A673 (cell line): ENCODE data around the gene NELFE. TPM values are rescaled to one million over a fixed set of nuclear protein-coding genes. Genes with fewer than 3 reads are reported as not detected.
"Not testable (repeated sequence)": the region's sequence is repeated elsewhere in the genome, so short reads cannot be mapped to it uniquely, and the experiment has no call there.

Source experiments
- BruUV-seq: library from RNA; stranded (reverse); fragments of 400-500 nt; replicated peaks from 2 replicates; lab custom pipeline; 2021; lab: Mats Ljungman, UMichigan
- CTCF ChIA-PET: fragments of 300-600 bp; sonication (Branson Sonifier 250); formaldehyde crosslinking; loops from one replicate; lab custom pipeline; 2022; ENCODE audit warnings: antibody characterized with exemption; lab: Charles Lee
- POLR2A ChIA-PET: fragments of 300-600 bp; sonication (Branson Sonifier 250); formaldehyde crosslinking; loops from one replicate; lab custom pipeline; 2022; ENCODE audit warnings: antibody characterized with exemption; ENCODE audit not compliant: low non-redundant PET; lab: Charles Lee
- DNase-seq: peaks from one replicate; pipeline ENCODE4 v3.0.0-alpha.2; 2015; ENCODE audit warnings: low spot score
- H3K27ac ChIP-seq: fragments of 200-600 bp; sonication (generic); 2 replicates; pipeline ENCODE4 v1.5.1; 2016; ENCODE audit warnings: mixed run types, low read depth, mild to moderate bottlenecking, mixed read lengths, antibody characterized with exemption, low read length; ENCODE audit not compliant: poor library complexity, severe bottlenecking
- H3K27me3 ChIP-seq: fragments of 200-600 bp; sonication (generic); replicated peaks from 2 replicates; pipeline ENCODE4 v1.6.1; 2017; ENCODE audit warnings: mixed run types, low read depth, mild to moderate bottlenecking, mixed read lengths, antibody characterized with exemption, low read length; ENCODE audit not compliant: insufficient read depth, poor library complexity
- H3K36me3 ChIP-seq: fragments of 200-600 bp; sonication (generic); 2 replicates; pipeline ENCODE4 v1.6.1; 2016; ENCODE audit warnings: mixed run types, mild to moderate bottlenecking, mixed read lengths, antibody characterized with exemption, low read length; ENCODE audit not compliant: insufficient read depth, poor library complexity, severe bottlenecking
- H3K4me1 ChIP-seq: fragments of 200-600 bp; sonication (generic); 2 replicates; pipeline ENCODE4 v1.6.1; 2017; ENCODE audit warnings: mixed run types, mild to moderate bottlenecking, mixed read lengths, antibody characterized with exemption, low read length; ENCODE audit not compliant: insufficient read depth, poor library complexity, severe bottlenecking
- H3K4me3 ChIP-seq: fragments of 200-600 bp; sonication (generic); 2 replicates; pipeline ENCODE4 v1.5.1; 2016; ENCODE audit warnings: low read depth, mixed run types, mild to moderate bottlenecking, mixed read lengths, low read length; ENCODE audit not compliant: poor library complexity, severe bottlenecking
- H3K9me3 ChIP-seq: fragments of 200-600 bp; sonication (generic); 2 replicates; pipeline ENCODE4 v1.6.1; 2016; ENCODE audit warnings: mixed run types, low read depth, mild to moderate bottlenecking, mixed read lengths, antibody characterized with exemption, low read length; ENCODE audit not compliant: poor library complexity, severe bottlenecking
- EZH2 ChIP-seq: fragments of 200-600 bp; sonication (generic); IDR thresholded peaks from 2 replicates; pipeline ENCODE4 v1.6.1; 2017; ENCODE audit warnings: borderline replicate concordance, low read depth, mild to moderate bottlenecking, mixed read lengths, antibody characterized with exemption, low read length; ENCODE audit not compliant: poor library complexity, severe bottlenecking
- intact Hi-C: fragments of 100-400 bp; cut with micrococcal nuclease; formaldehyde crosslinking; loops from one replicate; pipeline ENCODE4 v1.10.0; 2022; ENCODE audit not compliant: unreplicated experiment
- total RNA-seq: library from RNA; stranded (reverse); gene quantifications from 2 replicates; pipeline ENCODE4 v1.2.3, GENCODE V29; 2021
- TF ChIP-seq, protein P1 (sequence below): fragments of 300-800, 200-600 bp; sonication (generic); conservative IDR thresholded peaks from 2 replicates; pipeline ENCODE4 v1.5.1; 2017; ENCODE audit warnings: low read depth, mild to moderate bottlenecking, antibody characterized with exemption, low read length, moderate library complexity, mixed read lengths

The NELFE gene
- total RNA-seq, 1 experiment from 2014 or later = 94.3 TPM

- not testable (repeated sequence) for H3K27me3 ChIP-seq
Observed at GRCh38 chr6:31980998-31981397, 22.2 kb upstream of the NELFE start.

DNA sequence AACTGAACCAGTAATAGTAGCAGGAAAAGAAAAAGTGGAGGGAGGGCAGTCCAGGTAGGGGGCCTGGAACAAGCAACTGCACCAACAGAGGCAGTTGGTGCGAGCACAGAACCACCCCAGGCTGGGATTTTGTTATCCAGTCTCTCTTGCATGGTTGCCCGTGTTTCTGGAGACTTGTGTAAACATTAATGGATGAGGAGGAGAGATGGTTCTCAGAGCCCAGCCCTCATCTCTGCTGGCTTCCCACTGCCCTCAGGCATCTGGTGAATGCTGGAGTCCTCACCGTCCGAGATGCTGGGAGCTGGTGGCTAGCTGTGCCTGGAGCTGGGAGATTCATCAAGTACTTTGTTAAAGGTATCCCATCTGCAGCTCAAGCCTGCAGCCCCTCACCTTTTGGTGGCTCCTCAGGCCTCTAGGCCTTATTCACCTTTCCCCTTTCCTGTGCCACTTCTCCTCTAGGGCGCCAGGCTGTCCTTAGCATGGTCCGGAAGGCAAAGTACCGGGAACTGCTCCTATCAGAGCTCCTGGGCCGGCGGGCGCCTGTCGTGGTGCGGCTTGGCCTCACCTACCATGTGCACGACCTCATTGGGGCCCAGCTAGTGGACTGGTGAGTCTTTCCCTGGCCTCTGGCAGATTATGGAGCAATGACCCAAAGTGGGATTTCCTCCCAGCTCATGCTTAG is 21.6 kb upstream of the NELFE start:
- CTCF ChIA-PET, H3K36me3 ChIP-seq, H3K27me3 ChIP-seq, POLR2A ChIA-PET, intact Hi-C loops, H3K27ac ChIP-seq, H3K4me3 ChIP-seq, H3K9me3 ChIP-seq, DNase-seq, BruUV-seq, H3K4me1 ChIP-seq: not testable (repeated sequence)

More at GRCh38 chr6:31980998-31981397, 22.2 kb upstream of the NELFE start:
- POLR2A ChIA-PET, intact Hi-C loops, H3K36me3 ChIP-seq, H3K9me3 ChIP-seq, DNase-seq, BruUV-seq, CTCF ChIA-PET, H3K27ac ChIP-seq, H3K4me3 ChIP-seq, H3K4me1 ChIP-seq: not testable (repeated sequence)

DNA sequence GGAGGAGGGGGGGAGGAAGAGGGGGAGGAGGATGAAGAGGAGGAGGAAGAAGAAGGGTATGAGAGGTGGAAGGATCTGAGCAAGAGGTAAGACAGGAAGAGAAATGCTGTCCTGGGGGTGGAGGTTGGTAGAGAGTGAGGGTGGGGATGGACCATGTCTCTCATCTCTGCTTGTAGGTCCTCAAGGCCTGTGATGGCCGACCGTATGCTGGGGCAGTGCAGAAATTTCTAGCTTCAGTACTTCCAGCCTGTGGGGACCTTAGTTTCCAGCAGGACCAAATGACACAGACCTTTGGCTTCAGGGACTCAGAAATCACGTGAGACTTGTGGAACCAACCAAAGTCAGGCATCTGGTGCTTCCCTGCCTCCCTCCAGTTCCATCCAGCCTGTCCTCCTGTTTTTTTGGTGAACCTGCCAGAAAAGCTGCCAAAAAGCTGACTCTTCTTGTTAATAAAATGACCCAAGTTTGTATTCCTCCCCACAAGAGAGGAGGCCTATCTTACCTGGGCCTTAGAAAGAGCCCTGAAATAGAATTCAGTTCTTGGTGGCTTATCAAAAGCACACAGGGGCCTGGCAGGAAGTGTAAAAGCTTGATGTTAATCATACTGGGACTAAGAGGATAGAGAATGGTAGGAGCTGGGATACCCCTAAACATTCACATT is 20.6 kb upstream of the NELFE start:
- DNase-seq = no peak
- no peak overlapping the region for H3K4me3 ChIP-seq
- H3K27me3 ChIP-seq = no peaks in the 10 kb centered on the region
- intact Hi-C loops = no loop called here
- TF ChIP-seq EZH2 = no peak
- TF ChIP-seq, protein P1, sequence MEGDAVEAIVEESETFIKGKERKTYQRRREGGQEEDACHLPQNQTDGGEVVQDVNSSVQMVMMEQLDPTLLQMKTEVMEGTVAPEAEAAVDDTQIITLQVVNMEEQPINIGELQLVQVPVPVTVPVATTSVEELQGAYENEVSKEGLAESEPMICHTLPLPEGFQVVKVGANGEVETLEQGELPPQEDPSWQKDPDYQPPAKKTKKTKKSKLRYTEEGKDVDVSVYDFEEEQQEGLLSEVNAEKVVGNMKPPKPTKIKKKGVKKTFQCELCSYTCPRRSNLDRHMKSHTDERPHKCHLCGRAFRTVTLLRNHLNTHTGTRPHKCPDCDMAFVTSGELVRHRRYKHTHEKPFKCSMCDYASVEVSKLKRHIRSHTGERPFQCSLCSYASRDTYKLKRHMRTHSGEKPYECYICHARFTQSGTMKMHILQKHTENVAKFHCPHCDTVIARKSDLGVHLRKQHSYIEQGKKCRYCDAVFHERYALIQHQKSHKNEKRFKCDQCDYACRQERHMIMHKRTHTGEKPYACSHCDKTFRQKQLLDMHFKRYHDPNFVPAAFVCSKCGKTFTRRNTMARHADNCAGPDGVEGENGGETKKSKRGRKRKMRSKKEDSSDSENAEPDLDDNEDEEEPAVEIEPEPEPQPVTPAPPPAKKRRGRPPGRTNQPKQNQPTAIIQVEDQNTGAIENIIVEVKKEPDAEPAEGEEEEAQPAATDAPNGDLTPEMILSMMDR = no peak
- ChIA-PET POLR2A (no interaction called here), CTCF (interaction anchor here (0.6 kb wide), 1 partner anchor 283 kb away, joined by 4 read pairs; no protein-coding TSS in a partner anchor)
- no peaks in the 10 kb centered on the region for H3K36me3 ChIP-seq
- no TSS peak for BruUV-seq
- H3K9me3 ChIP-seq = no peaks in the 10 kb centered on the region
- no peak overlapping the region for H3K27ac ChIP-seq
- no peaks in the 10 kb centered on the region for H3K4me1 ChIP-seq

GRCh38 chr6:31978831-31979230 is 20.1 kb upstream of the NELFE start:
- no peak overlapping the region for H3K4me3 ChIP-seq
- H3K4me1 ChIP-seq = no peaks in the 10 kb centered on the region
- intact Hi-C loops = no loop called here
- DNase-seq = no peak
- TF ChIP-seq, protein P1 = no peak
- TF ChIP-seq EZH2 = no peak
- CTCF ChIA-PET = no interaction called here
- no peaks in the 10 kb centered on the region for H3K27me3 ChIP-seq
- H3K9me3 ChIP-seq = no peaks in the 10 kb centered on the region
- no TSS peak for BruUV-seq
- POLR2A ChIA-PET = no interaction called here
- no peak overlapping the region for H3K27ac ChIP-seq
- no peaks in the 10 kb centered on the region for H3K36me3 ChIP-seq
